ENCODE results near the gene B4GALNT4. TPM values are rescaled to one million over a fixed set of nuclear protein-coding genes. Genes with fewer than 3 reads are reported as not detected.

The B4GALNT4 gene
- total RNA-seq, 1 donor from 2014 or later, result 32.2 TPM

GRCh38 chr11:370070-370941 lies 1.0 kb downstream of the B4GALNT4 start:
- DNase-seq (ENCODE audit: low spot score), result no peak

GRCh38 chr11:371051-371450 lies 1.8 kb downstream of the B4GALNT4 start:
- intact Hi-C loops (cut with DNase I), result no loop called here
- DNase-seq (ENCODE audit: low spot score) (no peak), ATAC-seq (no peak)

More at GRCh38 chr11:370070-370941, 1.0 kb downstream of the B4GALNT4 start:
- intact Hi-C loops (cut with DNase I), result no loop called here
- ATAC-seq, result no peak

- no peak for ATAC-seq
- no peak for DNase-seq (ENCODE audit: low spot score)
- intact Hi-C loops (cut with DNase I), result no loop called here
Observed at GRCh38 chr11:371716-372590, 2.7 kb downstream of the B4GALNT4 start.

- ATAC-seq, result no peak
- DNase-seq (ENCODE audit: low spot score), result no peak
- intact Hi-C loops (cut with DNase I), result no loop called here
Observed at GRCh38 chr11:372809-373715, 3.8 kb downstream of the B4GALNT4 start.

GRCh38 chr11:373716-374551 lies 4.6 kb downstream of the B4GALNT4 start:
- DNase-seq (ENCODE audit: low spot score) (no peak), ATAC-seq (peak; percentile 77)
- intact Hi-C loops (cut with DNase I), result no loop called here

- DNase-seq (ENCODE audit: low spot score) (no peak), ATAC-seq (no peak)
- intact Hi-C loops (cut with DNase I), result no loop called here
Observed at GRCh38 chr11:375065-376025, 6.0 kb downstream of the B4GALNT4 start.

- no peak for DNase-seq (ENCODE audit: low spot score)
- intact Hi-C loops (cut with DNase I), result no loop called here
- ATAC-seq, result no peak
Observed at GRCh38 chr11:376531-377173, 7.4 kb downstream of the B4GALNT4 start.

- no peak for DNase-seq (ENCODE audit: low spot score)
- intact Hi-C loops (cut with DNase I), result no loop called here
- ATAC-seq, result no peak
Observed at GRCh38 chr11:377174-377865, 8.0 kb downstream of the B4GALNT4 start.

- ATAC-seq, result no peak
- DNase-seq (ENCODE audit: low spot score), result no peak
- intact Hi-C loops (cut with DNase I), result no loop called here
Observed at GRCh38 chr11:377883-378500, 8.7 kb downstream of the B4GALNT4 start.

- intact Hi-C loops (cut with DNase I), result no loop called here
- no peak for DNase-seq (ENCODE audit: low spot score)
Observed at GRCh38 chr11:379205-380094, 10.2 kb downstream of the B4GALNT4 start.

GRCh38 chr11:380095-380480 lies 10.8 kb downstream of the B4GALNT4 start:
- no peak for ATAC-seq
- intact Hi-C loops (cut with DNase I), result no loop called here
- no peak for DNase-seq (ENCODE audit: low spot score)

More at GRCh38 chr11:379205-380094, 10.2 kb downstream of the B4GALNT4 start:
- ATAC-seq, result no peak

GRCh38 chr11:380491-380890 lies 11.2 kb downstream of the B4GALNT4 start:
- ATAC-seq, result no peak
- DNase-seq (ENCODE audit: low spot score), result no peak
- intact Hi-C loops (cut with DNase I), result no loop called here

GRCh38 chr11:380996-381395 lies 11.7 kb downstream of the B4GALNT4 start:
- no peak for DNase-seq (ENCODE audit: low spot score)
- ATAC-seq, result no peak
- intact Hi-C loops (cut with DNase I), result no loop called here

GRCh38 chr11:381501-382072 lies 12.3 kb downstream of the B4GALNT4 start:
- ATAC-seq (no peak), DNase-seq (ENCODE audit: low spot score) (no peak)
- intact Hi-C loops (cut with DNase I), result no loop called here
